Gastroesophageal sphincter (tissue), 3 donors: ENCODE data around the gene AP3M1.

Experiments
- EP300 ChIP-seq: sonication (generic); formaldehyde crosslinking; IDR thresholded peaks from one replicate; pipeline ENCODE4 v1.6.1; 2017; ENCODE audit warnings: antibody characterized with exemption, mild to moderate bottlenecking
- POLR2A ChIP-seq, 2 donors: fragments of 450-650 bp; IDR thresholded peaks; one replicate each; pipeline ENCODE4 v1.6.1; 2017; ENCODE audit warnings: antibody characterized with exemption in 2 of 2, mild to moderate bottlenecking in 2 of 2, moderate library complexity in 1 of 2
- TF ChIP-seq, protein P1 (sequence below), 4 experiments: fragments of 200-600 bp in 2 of 4; fragments of 450-650 bp in 2 of 4; sonication (generic) in 1 of 4; IDR thresholded peaks; one replicate each; pipeline ENCODE4 v1.5.1; 2017 to 2019; ENCODE audit warnings: antibody characterized with exemption in 4 of 4, mild to moderate bottlenecking in 2 of 4, moderate library complexity in 2 of 4

DNA sequence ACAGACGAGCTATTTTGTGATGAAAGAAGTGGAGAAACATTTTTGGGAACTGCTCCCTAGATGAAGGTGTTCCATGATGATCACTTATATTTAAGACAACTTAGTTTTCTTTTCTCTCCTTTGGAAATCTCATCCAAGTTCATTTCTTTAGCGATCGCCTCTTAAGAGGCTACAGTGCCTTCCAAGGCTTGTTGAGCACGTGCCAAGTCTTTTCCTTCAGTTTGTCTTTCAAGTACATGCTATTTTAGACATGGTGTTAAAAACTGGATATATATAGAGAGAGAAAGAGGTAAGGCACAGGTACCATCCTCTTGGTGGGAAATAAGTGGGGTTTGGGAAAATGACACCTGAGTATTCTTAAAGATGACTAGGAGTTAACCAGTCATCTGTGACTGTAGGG lies 3.0 kb upstream of the AP3M1 start:
- TF ChIP-seq POLR2A (IDR thresholded peaks at IDR 0.05) (no peak), EP300 (no peak)
- TF ChIP-seq, protein P1, sequence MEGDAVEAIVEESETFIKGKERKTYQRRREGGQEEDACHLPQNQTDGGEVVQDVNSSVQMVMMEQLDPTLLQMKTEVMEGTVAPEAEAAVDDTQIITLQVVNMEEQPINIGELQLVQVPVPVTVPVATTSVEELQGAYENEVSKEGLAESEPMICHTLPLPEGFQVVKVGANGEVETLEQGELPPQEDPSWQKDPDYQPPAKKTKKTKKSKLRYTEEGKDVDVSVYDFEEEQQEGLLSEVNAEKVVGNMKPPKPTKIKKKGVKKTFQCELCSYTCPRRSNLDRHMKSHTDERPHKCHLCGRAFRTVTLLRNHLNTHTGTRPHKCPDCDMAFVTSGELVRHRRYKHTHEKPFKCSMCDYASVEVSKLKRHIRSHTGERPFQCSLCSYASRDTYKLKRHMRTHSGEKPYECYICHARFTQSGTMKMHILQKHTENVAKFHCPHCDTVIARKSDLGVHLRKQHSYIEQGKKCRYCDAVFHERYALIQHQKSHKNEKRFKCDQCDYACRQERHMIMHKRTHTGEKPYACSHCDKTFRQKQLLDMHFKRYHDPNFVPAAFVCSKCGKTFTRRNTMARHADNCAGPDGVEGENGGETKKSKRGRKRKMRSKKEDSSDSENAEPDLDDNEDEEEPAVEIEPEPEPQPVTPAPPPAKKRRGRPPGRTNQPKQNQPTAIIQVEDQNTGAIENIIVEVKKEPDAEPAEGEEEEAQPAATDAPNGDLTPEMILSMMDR (IDR thresholded peaks at IDR 0.05): no peak
